Measurements from ENCODE around the gene ZNF730.
"Not testable (repeated sequence)": the region's sequence is repeated elsewhere in the genome, so short reads cannot be mapped to it uniquely, and the experiment has no call there.

Gene ZNF730

GRCh38 chr19:23116802-23117571, at the start of gene ZNF730:
Gene ZNF730, plus strand, starts transcription at chr19:23117025. Its CDS starts 149 bp downstream, at chr19:23117174.
- peak within 1 kb of the TSS; percentile 1 for H2AFZ ChIP-seq (ENCODE audit: low read depth, low read length)
- no peaks in the 10 kb centered on the region for H3K27me3 ChIP-seq (ENCODE audit: insufficient read depth, low read length)
- peaks cover 11% of the 10 kb centered on the region for H3K9me3 ChIP-seq (ENCODE audit: low read length)
- H3K4me3 ChIP-seq (ENCODE audit: low read length): peak within 1 kb of the TSS; percentile 96
- peaks cover 9% of the 10 kb centered on the region for H3K4me1 ChIP-seq (ENCODE audit: insufficient read depth, low read length)
- peaks cover 19% of the 10 kb centered on the region for H3K36me3 ChIP-seq (ENCODE audit: insufficient read depth, low read length)

GRCh38 chr19:23070353-23071146, 46.3 kb upstream of the ZNF730 start:
- H3K27me3 ChIP-seq (ENCODE audit: insufficient read depth, low read length): no peaks in the 10 kb centered on the region
- no peaks in the 10 kb centered on the region for H3K36me3 ChIP-seq (ENCODE audit: insufficient read depth, low read length)
- no peaks in the 10 kb centered on the region for H3K4me1 ChIP-seq (ENCODE audit: insufficient read depth, low read length)
- no peak overlapping the region for H2AFZ ChIP-seq (ENCODE audit: low read depth, low read length)
- H3K4me3 ChIP-seq (ENCODE audit: low read length): no peak overlapping the region
- H3K9me3 ChIP-seq (ENCODE audit: low read length): peaks cover 7% of the 10 kb centered on the region

DNA sequence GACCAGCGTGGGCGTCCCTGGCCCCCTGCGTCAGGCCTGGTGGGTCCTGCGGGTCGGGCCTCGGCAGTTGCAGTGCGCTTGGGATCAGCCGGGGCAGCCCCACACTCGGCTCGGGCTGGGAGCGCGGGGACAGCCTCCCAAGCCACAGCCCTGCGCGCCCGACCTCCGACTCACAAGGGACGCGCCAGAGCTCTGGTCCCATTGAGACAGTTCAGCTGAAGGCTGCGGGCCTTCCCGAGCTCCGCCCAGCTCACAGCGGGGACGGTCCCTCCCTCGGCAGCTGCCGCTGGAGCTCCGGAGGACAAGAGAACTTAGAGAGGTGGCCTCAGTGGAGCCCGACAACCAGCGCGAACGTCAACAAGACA, 45.7 kb upstream of the ZNF730 start:
- no peak overlapping the region for H3K4me3 ChIP-seq (ENCODE audit: low read length)
- peaks cover 7% of the 10 kb centered on the region for H3K9me3 ChIP-seq (ENCODE audit: low read length)
- H2AFZ ChIP-seq (ENCODE audit: low read depth, low read length): no peak overlapping the region
- H3K27me3 ChIP-seq (ENCODE audit: insufficient read depth, low read length): no peaks in the 10 kb centered on the region
- no peaks in the 10 kb centered on the region for H3K4me1 ChIP-seq (ENCODE audit: insufficient read depth, low read length)
- H3K36me3 ChIP-seq (ENCODE audit: insufficient read depth, low read length): no peaks in the 10 kb centered on the region

- Histone ChIP-seq H3K4me1 (ENCODE audit: insufficient read depth, low read length) (peaks cover 5% of the 10 kb centered on the region), H3K27me3 (ENCODE audit: insufficient read depth, low read length) (no peaks in the 10 kb centered on the region), H2AFZ (ENCODE audit: low read depth, low read length) (peak overlapping the region; percentile 83), H3K4me3 (ENCODE audit: low read length) (peak overlapping the region; percentile 94), H3K9me3 (ENCODE audit: low read length) (peaks cover 8% of the 10 kb centered on the region), H3K36me3 (ENCODE audit: insufficient read depth, low read length) (peaks cover 24% of the 10 kb centered on the region)
Observed at GRCh38 chr19:23075031-23075733, 41.6 kb upstream of the ZNF730 start.

DNA sequence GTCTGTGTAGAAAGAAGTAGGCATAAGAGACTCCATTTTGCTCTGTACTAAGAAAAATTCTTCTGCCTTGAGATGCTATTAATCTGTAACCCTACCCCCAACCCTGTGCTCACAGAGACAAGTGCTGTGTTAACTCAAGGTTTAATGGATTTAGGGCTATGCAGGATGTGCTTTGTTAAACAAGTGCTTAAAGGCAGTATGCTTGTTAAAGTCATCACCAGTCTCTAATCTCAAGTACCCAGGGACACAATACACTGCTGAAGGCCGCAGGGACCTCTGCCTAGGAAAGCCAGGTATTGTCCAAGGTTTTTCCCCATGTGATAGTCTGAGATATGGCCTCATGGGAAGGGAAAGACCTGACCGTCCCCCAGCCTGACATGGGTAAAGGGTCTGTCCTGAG, 39.0 kb upstream of the ZNF730 start:
- not testable (repeated sequence) for H2AFZ ChIP-seq (ENCODE audit: low read depth, low read length); H3K27me3 ChIP-seq (ENCODE audit: insufficient read depth, low read length); H3K4me1 ChIP-seq (ENCODE audit: insufficient read depth, low read length); H3K4me3 ChIP-seq (ENCODE audit: low read length)
- peaks cover 19% of the 10 kb centered on the region for H3K9me3 ChIP-seq (ENCODE audit: low read length)
- H3K36me3 ChIP-seq (ENCODE audit: insufficient read depth, low read length): peaks cover 44% of the 10 kb centered on the region

GRCh38 chr19:23093832-23094231, 23.0 kb upstream of the ZNF730 start:
- Histone ChIP-seq H3K36me3 (ENCODE audit: insufficient read depth, low read length) (peaks cover 80% of the 10 kb centered on the region), H3K27me3 (ENCODE audit: insufficient read depth, low read length) (no peaks in the 10 kb centered on the region), H3K4me3 (ENCODE audit: low read length) (no peak overlapping the region), H3K9me3 (ENCODE audit: low read length) (peaks cover 56% of the 10 kb centered on the region), H2AFZ (ENCODE audit: low read depth, low read length) (no peak overlapping the region), H3K4me1 (ENCODE audit: insufficient read depth, low read length) (no peaks in the 10 kb centered on the region)

DNA sequence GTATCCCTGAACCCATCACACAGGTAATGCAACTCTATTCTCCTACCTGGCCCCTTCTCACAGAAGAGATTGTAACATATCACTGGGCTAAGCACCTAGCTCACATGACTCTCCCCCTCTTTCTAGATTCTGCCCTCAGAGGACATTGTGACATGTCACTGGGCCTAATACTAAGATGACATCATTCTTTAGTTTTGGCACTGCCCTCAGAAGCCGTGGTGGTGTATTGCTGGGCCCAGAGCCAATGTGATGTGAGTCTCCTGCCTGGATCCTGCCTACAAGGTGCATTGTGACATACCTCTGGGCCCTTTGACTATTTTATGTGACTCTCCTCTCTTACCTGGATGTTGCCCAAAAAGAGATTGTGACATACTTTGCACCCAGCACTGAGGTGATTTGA, 21.4 kb upstream of the ZNF730 start:
- no peak overlapping the region for H2AFZ ChIP-seq (ENCODE audit: low read depth, low read length)
- peaks cover 88% of the 10 kb centered on the region for H3K36me3 ChIP-seq (ENCODE audit: insufficient read depth, low read length)
- H3K4me3 ChIP-seq (ENCODE audit: low read length): no peak overlapping the region
- no peaks in the 10 kb centered on the region for H3K27me3 ChIP-seq (ENCODE audit: insufficient read depth, low read length)
- no peaks in the 10 kb centered on the region for H3K4me1 ChIP-seq (ENCODE audit: insufficient read depth, low read length)
- H3K9me3 ChIP-seq (ENCODE audit: low read length): peaks cover 58% of the 10 kb centered on the region

DNA sequence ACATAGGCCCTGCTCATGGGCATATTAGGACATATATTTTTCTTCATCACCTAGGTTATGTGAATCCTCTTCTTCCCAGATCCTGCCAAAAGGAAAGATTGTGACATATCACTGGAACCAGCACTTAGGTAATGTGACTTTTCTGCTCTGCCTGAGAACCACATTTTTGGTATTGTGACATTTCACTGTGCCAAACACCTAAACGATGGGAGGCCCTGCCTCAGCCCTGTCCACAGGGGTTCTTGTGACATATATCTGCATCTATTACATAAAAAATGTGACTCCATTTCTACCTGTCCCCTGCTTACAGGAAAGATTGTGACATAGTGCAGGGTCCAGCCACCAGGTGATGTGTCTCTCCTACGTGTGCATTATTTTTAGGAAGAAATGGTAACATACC, 18.5 kb upstream of the ZNF730 start:
- H3K4me3 ChIP-seq (ENCODE audit: low read length): no peak overlapping the region
- no peaks in the 10 kb centered on the region for H3K4me1 ChIP-seq (ENCODE audit: insufficient read depth, low read length)
- H3K9me3 ChIP-seq (ENCODE audit: low read length): peaks cover 37% of the 10 kb centered on the region
- H3K27me3 ChIP-seq (ENCODE audit: insufficient read depth, low read length): no peaks in the 10 kb centered on the region
- H3K36me3 ChIP-seq (ENCODE audit: insufficient read depth, low read length): peaks cover 92% of the 10 kb centered on the region
- no peak overlapping the region for H2AFZ ChIP-seq (ENCODE audit: low read depth, low read length)

DNA sequence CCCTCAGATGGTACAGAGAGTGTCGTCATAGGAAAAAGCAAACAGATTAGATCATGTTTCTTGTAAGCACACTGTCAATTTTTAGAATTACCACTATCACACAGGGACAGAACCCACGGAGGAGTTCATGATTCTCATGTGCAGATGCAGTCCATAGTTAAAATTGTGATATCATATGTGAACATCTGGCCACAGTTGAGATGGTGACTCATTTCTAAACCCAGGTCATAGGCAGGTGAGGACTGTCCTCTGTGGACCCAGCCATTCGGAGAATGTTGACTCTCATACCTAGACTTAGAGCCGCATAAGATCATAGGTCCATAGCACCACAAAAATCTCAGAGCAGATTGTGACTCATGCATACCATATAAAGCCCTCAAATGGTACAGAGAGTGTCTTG, 17.8 kb upstream of the ZNF730 start:
- Histone ChIP-seq H3K4me3 (ENCODE audit: low read length) (no peak overlapping the region), H3K9me3 (ENCODE audit: low read length) (peaks cover 31% of the 10 kb centered on the region), H2AFZ (ENCODE audit: low read depth, low read length) (no peak overlapping the region), H3K4me1 (ENCODE audit: insufficient read depth, low read length) (no peaks in the 10 kb centered on the region), H3K36me3 (ENCODE audit: insufficient read depth, low read length) (peaks cover 87% of the 10 kb centered on the region), H3K27me3 (ENCODE audit: insufficient read depth, low read length) (no peaks in the 10 kb centered on the region)

- peaks cover 86% of the 10 kb centered on the region for H3K36me3 ChIP-seq (ENCODE audit: insufficient read depth, low read length)
- peaks cover 28% of the 10 kb centered on the region for H3K9me3 ChIP-seq (ENCODE audit: low read length)
- no peak overlapping the region for H3K4me3 ChIP-seq (ENCODE audit: low read length)
- no peak overlapping the region for H2AFZ ChIP-seq (ENCODE audit: low read depth, low read length)
- no peaks in the 10 kb centered on the region for H3K4me1 ChIP-seq (ENCODE audit: insufficient read depth, low read length)
- no peaks in the 10 kb centered on the region for H3K27me3 ChIP-seq (ENCODE audit: insufficient read depth, low read length)
Observed at GRCh38 chr19:23099966-23100365, 16.9 kb upstream of the ZNF730 start.

DNA sequence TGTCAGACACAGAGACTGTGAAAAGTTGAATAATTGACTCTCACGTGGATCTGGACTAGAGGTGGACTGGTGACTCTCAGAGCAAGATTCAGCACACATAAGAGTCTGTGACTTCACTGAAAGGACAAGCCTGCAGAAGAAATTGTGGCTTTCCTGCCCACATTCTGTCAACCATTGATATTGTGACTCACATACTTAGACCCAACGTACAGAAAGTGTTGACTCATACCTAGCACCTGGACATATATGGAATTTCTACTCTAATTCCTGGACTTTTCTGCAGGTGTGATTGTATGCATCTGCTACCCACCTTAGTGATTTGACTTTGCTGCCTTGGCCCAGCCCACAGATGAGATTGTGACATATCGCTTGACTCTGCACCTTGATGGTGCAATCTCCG, 15.6 kb upstream of the ZNF730 start:
- Histone ChIP-seq H3K27me3 (ENCODE audit: insufficient read depth, low read length) (no peaks in the 10 kb centered on the region), H3K4me3 (ENCODE audit: low read length) (no peak overlapping the region), H2AFZ (ENCODE audit: low read depth, low read length) (no peak overlapping the region), H3K9me3 (ENCODE audit: low read length) (peaks cover 16% of the 10 kb centered on the region), H3K4me1 (ENCODE audit: insufficient read depth, low read length) (no peaks in the 10 kb centered on the region), H3K36me3 (ENCODE audit: insufficient read depth, low read length) (peaks cover 84% of the 10 kb centered on the region)

DNA sequence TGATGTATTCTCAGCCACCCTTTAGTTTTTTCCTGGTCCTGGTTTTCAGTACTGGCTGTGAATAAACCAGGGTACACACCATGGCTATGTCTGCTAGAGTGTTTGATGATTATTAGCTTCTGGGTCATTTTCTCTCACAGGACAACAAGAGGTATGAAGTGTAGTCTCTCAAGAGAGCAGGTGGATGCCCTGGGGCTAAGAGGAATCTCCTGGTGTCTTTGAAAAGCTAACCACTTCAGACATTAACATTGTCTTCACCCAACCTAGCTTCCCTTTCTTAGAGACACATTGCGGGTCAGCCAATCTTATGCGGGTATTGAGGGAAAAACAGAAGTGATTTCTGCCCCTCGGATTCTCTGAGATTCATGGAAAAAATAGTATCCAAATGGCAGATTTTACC, 1.6 kb downstream of the ZNF730 start:
- Histone ChIP-seq H3K9me3 (ENCODE audit: low read length) (peaks cover 16% of the 10 kb centered on the region), H2AFZ (ENCODE audit: low read depth, low read length) (no peak overlapping the region), H3K4me3 (ENCODE audit: low read length) (peak overlapping the region; percentile 96), H3K4me1 (ENCODE audit: insufficient read depth, low read length) (peaks cover 9% of the 10 kb centered on the region), H3K36me3 (ENCODE audit: insufficient read depth, low read length) (peaks cover 25% of the 10 kb centered on the region), H3K27me3 (ENCODE audit: insufficient read depth, low read length) (no peaks in the 10 kb centered on the region)

GRCh38 chr19:23134211-23134610, 17.4 kb downstream of the ZNF730 start:
- peaks cover 33% of the 10 kb centered on the region for H3K9me3 ChIP-seq (ENCODE audit: low read length)
- not testable (repeated sequence) for H3K4me3 ChIP-seq (ENCODE audit: low read length); H3K4me1 ChIP-seq (ENCODE audit: insufficient read depth, low read length); H3K27me3 ChIP-seq (ENCODE audit: insufficient read depth, low read length); H2AFZ ChIP-seq (ENCODE audit: low read depth, low read length)
- H3K36me3 ChIP-seq (ENCODE audit: insufficient read depth, low read length): peaks cover 30% of the 10 kb centered on the region
